Activated naive CD4-positive, alpha-beta T cell treated with anti-CD3 and anti-CD28 coated beads for 36 hours (primary cell): Measurements from ENCODE around the gene STT3A. TPM values are rescaled to one million over a fixed set of nuclear protein-coding genes. Genes with fewer than 3 reads are reported as not detected.

ENCODE experiments used
- CTCF ChIA-PET: fragments of 350-600 bp; sonication (Branson Sonifier 250); formaldehyde crosslinking; loops from one replicate; lab custom pipeline; 2021; ENCODE audit warnings: antibody characterized with exemption; lab: Charles Lee
- DNase-seq: peaks from one replicate; pipeline ENCODE4 v3.0.0-alpha.2; 2020
- H3K27ac Mint-ChIP-seq: one replicate; pipeline ENCODE4 v1.8.0; 2021; ENCODE audit warnings: mild to moderate bottlenecking, mixed read lengths
- H3K27me3 Mint-ChIP-seq: one replicate; pipeline ENCODE4 v1.8.0; 2021; ENCODE audit warnings: low read depth, mixed read lengths
- H3K36me3 Mint-ChIP-seq: one replicate; pipeline ENCODE4 v1.8.0; 2021; ENCODE audit warnings: low read depth, mixed read lengths
- H3K4me1 Mint-ChIP-seq: one replicate; pipeline ENCODE4 v1.8.0; 2021; ENCODE audit warnings: low read depth, mixed read lengths
- H3K4me3 Mint-ChIP-seq: one replicate; pipeline ENCODE4 v1.8.0; 2021; ENCODE audit warnings: mild to moderate bottlenecking, moderate library complexity, mixed read lengths
- H3K9me3 Mint-ChIP-seq: one replicate; pipeline ENCODE4 v1.8.0; 2021; ENCODE audit warnings: mixed read lengths
- intact Hi-C: fragments of 100-400 bp; cut with micrococcal nuclease; formaldehyde crosslinking; loops from one replicate; pipeline ENCODE4 v1.15.1; 2023
- total RNA-seq, 2 experiments: library from RNA; stranded (reverse); gene quantifications; one replicate each; pipeline ENCODE4 v1.2.3, GENCODE V29; 2021

The STT3A gene
- total RNA-seq, 2 experiments from 2014 or later = 111 to 113 TPM

- CTCF ChIA-PET = no interaction called here
- Mint-ChIP-seq H3K4me3 (no peak overlapping the region), H3K27me3 (no peaks in the 10 kb centered on the region), H3K27ac (no peak overlapping the region), H3K4me1 (no peaks in the 10 kb centered on the region), H3K36me3 (peaks cover 39% of the 10 kb centered on the region), H3K9me3 (peaks cover 6% of the 10 kb centered on the region)
- intact Hi-C loops = no loop called here
- DNase-seq = no peak
These were observed 78.9 kb downstream of the STT3A start for GRCh38 chr11:125671561-125671960.

Other genes starting within 250 kb of the STT3A start
- gene FEZ1, start 96.6 kb upstream of the STT3A start, total RNA-seq = 1 to 10 TPM; 6.1 to 6.3 TPM
- gene EI24, start 23.4 kb upstream of the STT3A start, total RNA-seq = 10 to 100 TPM; 28.8 to 33.0 TPM
- 100 to 1,000 TPM; 164 to 167 TPM for gene CHEK1, start 32.3 kb downstream of the STT3A start, total RNA-seq
- gene ACRV1, start 88.0 kb downstream of the STT3A start, total RNA-seq = not detected
- gene PATE1, start 153.4 kb downstream of the STT3A start, total RNA-seq = not detected
- not detected for gene PATE2, start 186.0 kb downstream of the STT3A start, total RNA-seq
- not detected for gene PATE3, start 195.3 kb downstream of the STT3A start, total RNA-seq
- gene PATE4, start 240.5 kb downstream of the STT3A start, total RNA-seq = not detected